K562 (cell line): ENCODE data around the gene SIRT7. TPM values are rescaled to one million over a fixed set of nuclear protein-coding genes. Genes with fewer than 3 reads are reported as not detected.

Experiments
- ATAC-seq: fragments of 200-7000 bp; cut with Tn5 transposase; 3 replicates; pipeline ENCODE4 v1.9.1; 2020; ENCODE audit warnings: moderate library complexity
- BruUV-seq: library from RNA; stranded (reverse); fragments of 400-500 nt; replicated peaks from 2 replicates; lab custom pipeline; 2021; lab: Mats Ljungman, UMichigan
- CTCF ChIA-PET: fragments of 300-600 bp; formaldehyde crosslinking; extraction: SDS; loops from one replicate; lab custom pipeline; 2021; ENCODE audit warnings: low intra/inter-chr PET ratio; lab: Yijun Ruan, JAX
- POLR2A ChIA-PET: fragments of 300-600, 350-650 bp; sonication (Branson Sonifier 250); formaldehyde crosslinking; extraction: SDS; loops from one replicate; lab custom pipeline; 2021; ENCODE audit warnings: antibody characterized with exemption, inconsistent platforms; lab: Yijun Ruan, JAX
- DNase-seq, 4 experiments: peaks; one replicate each; pipeline versions ENCODE4 v3.0.0 to v3.0.0-alpha.2; 2011 to 2018; ENCODE audit warnings: low spot score in 3 of 4, mixed read lengths in 3 of 4; ENCODE audit errors: extremely low read depth in 1 of 4
- FAIRE-seq: peaks from 2 replicates; lab custom pipeline; 2011; peaks lifted over from hg19 to GRCh38; lab: Jason Lieb, UNC
- H2AFZ ChIP-seq: 2 replicates; pipeline ENCODE4 v1.6.0; 2011; ENCODE audit warnings: low read depth, low read length, control low read depth, inconsistent platforms
- H3K27ac ChIP-seq: fragments of 200-600 bp; 3 replicates; pipeline ENCODE4 v1.8.0; 2011; ENCODE audit warnings: low read depth, mild to moderate bottlenecking, control low read depth, inconsistent platforms, low read length, moderate library complexity, mixed read lengths; ENCODE audit errors: extremely low read depth
- H3K27me3 ChIP-seq, 2 experiments: fragments of 300-600 bp in 1 of 2; 2 replicates in 1 of 2; 3 replicates in 1 of 2; pipeline versions ENCODE4 v1.6.0 to v1.8.0; 2011; ENCODE audit warnings: inconsistent platforms in 2 of 2, low read length in 2 of 2, mild to moderate bottlenecking in 1 of 2, mixed read lengths in 1 of 2, moderate library complexity in 1 of 2; ENCODE audit not compliant: control insufficient read depth in 2 of 2, insufficient read depth in 2 of 2
- H3K36me3 ChIP-seq: fragments of 300-600 bp; 3 replicates; pipeline ENCODE4 v1.8.0; 2011; ENCODE audit warnings: mild to moderate bottlenecking, low read length, inconsistent platforms; ENCODE audit not compliant: control insufficient read depth, insufficient read depth
- H3K4me1 ChIP-seq, 2 experiments: fragments of 200-600 bp in 1 of 2; replicated peaks in 1 of 2; 2 replicates in 1 of 2; 3 replicates in 1 of 2; pipeline versions ENCODE4 v1.5.1 to v1.8.0; 2011; ENCODE audit warnings: inconsistent platforms in 2 of 2, low read length in 2 of 2, mild to moderate bottlenecking in 1 of 2, mixed read lengths in 1 of 2, moderate library complexity in 1 of 2; ENCODE audit not compliant: control insufficient read depth in 2 of 2, insufficient read depth in 2 of 2
- H3K4me2 ChIP-seq: 2 replicates; pipeline ENCODE4 v1.6.1; 2011; ENCODE audit warnings: low read length, control low read depth, inconsistent platforms, mixed read lengths; ENCODE audit not compliant: insufficient read depth
- H3K4me3 ChIP-seq: fragments of 200-600 bp; sonication (generic), shearing (Covaris generic); 2 replicates; pipeline ENCODE4 v1.5.1; 2016; ENCODE audit warnings: control low read depth, inconsistent platforms
- H3K79me2 ChIP-seq: fragments of 200-600 bp; 3 replicates; pipeline ENCODE4 v1.8.0; 2011; ENCODE audit warnings: low read length, inconsistent platforms; ENCODE audit not compliant: control insufficient read depth, insufficient read depth
- H3K9ac ChIP-seq, 2 experiments: 2 replicates each; pipeline versions ENCODE4 v1.6.0 to v1.6.1; 2011; ENCODE audit warnings: low read depth in 2 of 2, low read length in 2 of 2, control low read depth in 1 of 2, inconsistent platforms in 1 of 2, mild to moderate bottlenecking in 1 of 2, mixed read lengths in 1 of 2; ENCODE audit not compliant: insufficient read depth in 1 of 2
- H3K9me1 ChIP-seq: one replicate; pipeline ENCODE4 v1.6.0; 2011; ENCODE audit warnings: inconsistent platforms, mild to moderate bottlenecking, low read length, moderate library complexity; ENCODE audit not compliant: control insufficient read depth, insufficient read depth
- H3K9me3 ChIP-seq: replicated peaks from 2 replicates; pipeline ENCODE4 v1.5.1; 2011; ENCODE audit warnings: low read depth, low read length, inconsistent platforms; ENCODE audit not compliant: control insufficient read depth, insufficient read depth
- H4K20me1 ChIP-seq: replicated peaks from 2 replicates; pipeline ENCODE4 v1.6.1; 2011; ENCODE audit warnings: low read length, inconsistent platforms, mixed read lengths; ENCODE audit not compliant: control insufficient read depth, insufficient read depth
- CAMTA2 ChIP-seq: fragments of 250-450 bp; sonication (Bioruptor Pico); conservative IDR thresholded peaks from 2 replicates; pipeline ENCODE4 v1.5.1; 2022
- CXXC5 ChIP-seq: fragments of 250-450 bp; sonication (Bioruptor Pico); IDR thresholded peaks from 2 replicates; pipeline ENCODE4 v1.8.0; 2022; ENCODE audit warnings: inconsistent platforms, mild to moderate bottlenecking, moderate library complexity
- DPF2 ChIP-seq: fragments of 450-650 bp; IDR thresholded peaks from 2 replicates; pipeline ENCODE4 v1.6.1; 2016
- HDAC2 ChIP-seq: fragments of 450-650 bp; IDR thresholded peaks from 2 replicates; pipeline ENCODE4 v1.6.1; 2016; ENCODE audit warnings: mild to moderate bottlenecking
- MAFF ChIP-seq: IDR thresholded peaks from 2 replicates; pipeline ENCODE4 v1.6.1; 2012; ENCODE audit warnings: low read length, improper control_type of control experiment
- MAFK ChIP-seq: IDR thresholded peaks from 2 replicates; pipeline ENCODE4 v1.6.1; 2011; ENCODE audit warnings: low read length, improper control_type of control experiment
- MNT ChIP-seq, 2 experiments: fragments of 450-650 bp; conservative IDR thresholded peaks; 2 replicates each; pipeline ENCODE4 v1.6.1; 2017; ENCODE audit warnings: mild to moderate bottlenecking in 2 of 2, moderate library complexity in 2 of 2
- MYC ChIP-seq, 2 experiments: fragments of 250-450 bp in 1 of 2; sonication (Bioruptor Pico) in 1 of 2; IDR thresholded peaks; 2 replicates each; pipeline versions ENCODE4 v1.5.1 to v1.6.1; 2012 to 2021; ENCODE audit warnings: low read depth in 2 of 2, borderline replicate concordance in 1 of 2, improper control_type of control experiment in 1 of 2, low read length in 1 of 2, mild to moderate bottlenecking in 1 of 2, moderate library complexity in 1 of 2
- NEUROD1 ChIP-seq: fragments of 150-350 bp; IDR thresholded peaks from 2 replicates; pipeline ENCODE4 v1.6.1; 2014; ENCODE audit warnings: borderline replicate concordance, low read length, low read depth; ENCODE audit not compliant: partially characterized antibody
- NFIC ChIP-seq: fragments of 450-650 bp; IDR thresholded peaks from 2 replicates; pipeline ENCODE4 v1.6.1; 2017; ENCODE audit warnings: mild to moderate bottlenecking, inconsistent platforms
- NRF1 ChIP-seq, 2 experiments: fragments of 450-650 bp; IDR thresholded peaks in 1 of 2; conservative IDR thresholded peaks in 1 of 2; 2 replicates each; pipeline ENCODE4 v1.6.1; 2014; ENCODE audit warnings: mild to moderate bottlenecking in 2 of 2
- RAD51 ChIP-seq: fragments of 450-650 bp; IDR thresholded peaks from 2 replicates; pipeline ENCODE4 v1.7.1; 2016; ENCODE audit warnings: low read depth, mild to moderate bottlenecking, borderline replicate concordance
- TAF1 ChIP-seq: IDR thresholded peaks from 2 replicates; pipeline ENCODE4 v1.6.1; 2011; ENCODE audit warnings: mild to moderate bottlenecking, low read length, moderate library complexity; ENCODE audit not compliant: insufficient read depth, control insufficient read depth, severe bottlenecking; ENCODE audit errors: extremely low read depth
- TCFL5 ChIP-seq: fragments of 250-450 bp; sonication (Bioruptor Pico); conservative IDR thresholded peaks from 2 replicates; pipeline ENCODE4 v1.6.1; 2021; ENCODE audit warnings: mild to moderate bottlenecking, moderate library complexity, matching md5 sums
- ZC3H4 ChIP-seq: sonication (generic); formaldehyde crosslinking; IDR thresholded peaks from 2 replicates; pipeline ENCODE4 v1.9.0; 2021; ENCODE audit warnings: missing genetic modification reagents, borderline replicate concordance
- ZNF282 ChIP-seq: sonication (generic); formaldehyde crosslinking; IDR thresholded peaks from 2 replicates; pipeline ENCODE4 v1.8.1; 2023; ENCODE audit warnings: missing genetic modification reagents
- ZNF586 ChIP-seq: fragments of 450-650 bp; formaldehyde crosslinking; conservative IDR thresholded peaks from 2 replicates; pipeline ENCODE4 v1.4.0; 2020; ENCODE audit warnings: mild to moderate bottlenecking, moderate library complexity
- ZNF644 ChIP-seq: fragments of 200-800 bp; sonication (Bioruptor generic); IDR thresholded peaks from 2 replicates; pipeline ENCODE4 v1.6.1; 2016; ENCODE audit warnings: low read depth, missing genetic modification characterization, missing compliant biosample characterization
- WGBS: fragments of 100-300 bp; shearing (Covaris generic); methylation state at CpG from one replicate; pipeline ENCODE4 v1.1.6; 2016; ENCODE audit warnings: low coverage, mixed read lengths; ENCODE audit not compliant: insufficient coverage; ENCODE audit errors: missing lambda C conversion rate; 5-methylcytosine and 5-hydroxymethylcytosine counted together
- in situ Hi-C: fragments of 300-500 bp; cut with MboI; formaldehyde crosslinking; loops from 4 replicates; pipeline ENCODE4 v1.15.0; 2018; ENCODE audit warnings: inconsistent platforms, mixed read lengths
- intact Hi-C: fragments of 100-400 bp; cut with micrococcal nuclease; formaldehyde crosslinking; loops from 2 replicates; pipeline ENCODE4 v1.14.2; 2022
- polyA plus RNA-seq, 8 experiments: library from polyadenylated mRNA; depleted of rRNA in 4 of 8; stranded (reverse) in 5 of 8; unstranded in 3 of 8; fragments of >200 nt; fragmentation: Nextera tagmentation in 2 of 8; fragmentation: Illumina TruSeq in 1 of 8; extraction: Ambion mirVana in 2 of 8; extraction: Trizol in 1 of 8; gene quantifications; 2 replicates each; pipeline versions ENCODE4 v1.2.1 to v1.2.3, GENCODE V29; 2011 to 2014; ENCODE audit warnings: inconsistent platforms in 1 of 8, missing spikeins in 1 of 8
- total RNA-seq, 7 experiments: library from RNA; depleted of rRNA in 6 of 7; stranded (reverse); fragments of >200 nt in 6 of 7; fragmentation: Illumina TruSeq in 2 of 7; extraction: Trizol in 2 of 7; gene quantifications; 2 replicates each; pipeline versions ENCODE4 v1.2.1 to v1.2.3, GENCODE V29; 2011 to 2021; ENCODE audit warnings: low replicate concordance in 1 of 7
- TF ChIP-seq, protein P1 (sequence below): sonication (generic); formaldehyde crosslinking; IDR thresholded peaks from 2 replicates; pipeline ENCODE4 v1.8.0; 2022; ENCODE audit warnings: missing genetic modification reagents, mild to moderate bottlenecking, moderate library complexity, borderline replicate concordance

SIRT7 gene
- total and polyA plus RNA-seq, 9 of the 15 experiments (the other 6 are each of a cell fraction or from before 2014, with no cell fraction given), result 1.6 to 54.8 (median 20.3) TPM

DNA sequence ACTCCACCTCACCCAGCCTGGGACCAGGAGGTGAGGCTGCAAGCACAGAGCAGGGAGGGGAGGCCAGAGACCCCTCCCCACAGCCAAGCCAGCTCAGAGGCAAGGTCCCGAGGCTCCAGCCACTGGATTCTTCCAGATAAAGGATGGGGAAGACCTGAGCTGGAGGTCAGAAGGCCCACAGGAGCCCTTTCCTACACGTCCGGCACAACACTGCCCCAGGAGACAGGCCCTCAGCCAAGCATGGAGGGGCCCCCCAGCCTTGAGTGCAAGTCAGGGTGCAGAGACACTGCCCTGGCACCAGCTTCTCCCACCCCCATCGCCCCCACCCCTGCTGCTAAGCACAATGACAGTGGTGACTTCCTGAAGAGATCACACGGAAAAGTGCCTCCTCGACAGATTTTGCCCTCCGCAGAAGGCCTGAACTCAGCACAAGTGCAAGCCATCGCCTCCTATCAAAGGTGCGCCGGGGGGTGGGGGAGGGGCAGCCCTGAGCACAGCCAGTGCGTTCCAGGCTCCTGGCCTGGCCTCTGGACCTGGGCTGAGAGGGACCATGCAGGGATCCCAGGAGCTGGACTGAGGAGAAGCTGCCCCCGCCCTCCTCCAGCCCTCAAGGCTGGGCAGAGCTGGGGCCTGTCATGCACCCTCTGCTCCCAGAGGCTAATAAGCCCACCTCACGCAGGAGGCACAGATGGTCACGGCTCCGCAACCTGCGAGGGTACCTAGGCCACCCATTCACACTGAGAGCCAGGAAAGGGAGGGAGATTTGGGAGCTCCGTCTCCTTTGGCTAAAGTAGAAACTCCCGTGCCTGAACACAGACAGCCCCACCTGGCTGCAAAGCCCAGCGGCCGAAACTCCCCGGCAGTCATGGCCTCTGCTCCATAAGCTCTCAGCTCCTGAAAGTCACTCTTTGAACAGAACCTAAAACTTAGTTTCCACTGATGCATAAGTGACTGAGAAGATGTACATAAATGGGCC lies 6.9 kb upstream of the SIRT7 start:
- no peaks in the 10 kb centered on the region for H3K27me3 ChIP-seq
- no peaks in the 10 kb centered on the region for H3K9me3 ChIP-seq
- peak in 3 of 4 experiments; percentile 22 to 83 (median 48) for DNase-seq
- peaks cover 93% of the 10 kb centered on the region for H3K79me2 ChIP-seq
- peak; percentile 15 for ATAC-seq
- FAIRE-seq, result peak; percentile 75
- peaks cover 6% of the 10 kb centered on the region for H3K9me1 ChIP-seq
- peaks cover 28% of the 10 kb centered on the region for H3K36me3 ChIP-seq
- no peak overlapping the region for H2AFZ ChIP-seq
- CTCF ChIA-PET, result no interaction called here
- H3K4me2 ChIP-seq, result peak overlapping the region; percentile 89
- H4K20me1 ChIP-seq, result peaks cover 16% of the 10 kb centered on the region; the same call in 1 of the 2 replicates
- peak overlapping the region; percentile 98 for H3K27ac ChIP-seq
- peak overlapping the region; percentile 75 to 95 for H3K9ac ChIP-seq
- POLR2A ChIA-PET, result interaction anchor here (0.5 to 4.8 kb wide), 18 partner anchors 8 to 791 kb away, joined by 3 to 46 read pairs (median 4); partner anchors contain the start of genes DCXR, PCYT2 and PYCR1
- intact Hi-C loops, result no loop called here
- no TSS peak for BruUV-seq
- peaks cover 55 to 93% of the 10 kb centered on the region in 2 experiments for H3K4me1 ChIP-seq
- 22% methylated on average over 17 of the region's 21 CpGs for WGBS
- in situ Hi-C loops, result no loop called here
- peak overlapping the region; percentile 53 for H3K4me3 ChIP-seq
- TF ChIP-seq ZNF586, result no peak
- TF ChIP-seq NEUROD1, result no peak
- TF ChIP-seq TCFL5 (CRISPR knock-in tag), result no peak
- no peak for TF ChIP-seq NFIC
- TF ChIP-seq, protein P1, sequence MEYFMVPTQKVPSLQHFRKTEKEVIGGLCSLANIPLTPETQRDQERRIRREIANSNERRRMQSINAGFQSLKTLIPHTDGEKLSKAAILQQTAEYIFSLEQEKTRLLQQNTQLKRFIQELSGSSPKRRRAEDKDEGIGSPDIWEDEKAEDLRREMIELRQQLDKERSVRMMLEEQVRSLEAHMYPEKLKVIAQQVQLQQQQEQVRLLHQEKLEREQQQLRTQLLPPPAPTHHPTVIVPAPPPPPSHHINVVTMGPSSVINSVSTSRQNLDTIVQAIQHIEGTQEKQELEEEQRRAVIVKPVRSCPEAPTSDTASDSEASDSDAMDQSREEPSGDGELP (CRISPR knock-in tag), result peak; percentile 29; the same call in 1 of the 2 replicates
- no peak for TF ChIP-seq CAMTA2 (CRISPR knock-in tag)
- peak; percentile 50; the same call in 1 of the 2 replicates for TF ChIP-seq CXXC5
- TF ChIP-seq ZNF282, result 0 out of 2 replicates have a peak, but pooled peaks have one; percentile 44
- TF ChIP-seq ZNF644 (tag), result no peak
- no peak for TF ChIP-seq RAD51
- peak; percentile 60 for TF ChIP-seq MAFF
- no peak for TF ChIP-seq DPF2
- TF ChIP-seq TAF1, result no peak
- 0 out of 4 replicates have a peak, but pooled peaks of 1 of the 2 experiments have one; percentile 25 for TF ChIP-seq MNT (conservative IDR thresholded peaks at IDR 0.05)
- peak; percentile 71 for TF ChIP-seq MAFK
- peak; percentile 25; the same call in 1 of the 2 replicates for TF ChIP-seq MYC (IDR thresholded peaks at IDR 0.05; ENCODE audit: low read depth, low read length)
- TF ChIP-seq MYC (CRISPR knock-in tag; IDR thresholded peaks at IDR 0.05; ENCODE audit: borderline replicate concordance, low read depth), result no peak
- TF ChIP-seq NRF1 (conservative IDR thresholded peaks at IDR 0.05 in 1 of 2, IDR thresholded peaks at IDR 0.05 in 1 of 2), result peak; percentile 59 to 63
- TF ChIP-seq ZC3H4 (CRISPR knock-in tag), result 0 out of 2 replicates have a peak, but pooled peaks have one; percentile 30
- TF ChIP-seq HDAC2, result no peak
